Choroid plexus epithelial cell (primary cell): ENCODE data around the gene TANC2.
A peak's percentile ranks its signal among the peaks of the same experiment; 100 is the strongest.

Experiments used
- DNase-seq: peaks from one replicate; pipeline ENCODE4 v3.0.0-alpha.2; 2010; ENCODE audit warnings: low read depth
- H3K4me3 ChIP-seq: 2 replicates; pipeline ENCODE4 v1.5.1; 2011; ENCODE audit warnings: low read depth, mild to moderate bottlenecking, control low read depth, low read length, moderate library complexity
- CTCF ChIP-seq: conservative IDR thresholded peaks from 2 replicates; pipeline ENCODE4 v1.5.1; 2011; ENCODE audit warnings: low read depth, mild to moderate bottlenecking, control low read depth, inconsistent platforms, low read length, moderate library complexity

Gene TANC2

GRCh38 chr17:62964506-62964905, 1.5 kb upstream of the TANC2 start:
- no peak for TF ChIP-seq CTCF
- no peak for DNase-seq
- H3K4me3 ChIP-seq = no peak overlapping the region

GRCh38 chr17:62965174-62965685, 805 bp upstream of the TANC2 start:
- DNase-seq = no peak
- no peak for TF ChIP-seq CTCF
- peak overlapping the region; percentile 87 for H3K4me3 ChIP-seq

- peak; percentile 48 for DNase-seq
- TF ChIP-seq CTCF = no peak
- peak overlapping the region; percentile 87 for H3K4me3 ChIP-seq
Measured at GRCh38 chr17:62966426-62967204, 580 bp downstream of the TANC2 start.

GRCh38 chr17:62967205-62967529, 1.1 kb downstream of the TANC2 start:
- H3K4me3 ChIP-seq = peak overlapping the region; percentile 87
- no peak for TF ChIP-seq CTCF
- no peak for DNase-seq

- H3K4me3 ChIP-seq = peak overlapping the region; percentile 87
- DNase-seq = peak; percentile 96
- TF ChIP-seq CTCF = peak; percentile 91
Measured at GRCh38 chr17:62968445-62968923, 2.4 kb downstream of the TANC2 start.

GRCh38 chr17:62970610-62971009, 4.6 kb downstream of the TANC2 start:
- no peak for DNase-seq
- TF ChIP-seq CTCF = no peak
- H3K4me3 ChIP-seq = no peak overlapping the region

GRCh38 chr17:62971853-62972252, 5.8 kb downstream of the TANC2 start:
- H3K4me3 ChIP-seq = no peak overlapping the region
- no peak for DNase-seq
- TF ChIP-seq CTCF = no peak
